ENCODE results near the gene FAM161B. TPM values are rescaled to one million over a fixed set of nuclear protein-coding genes. Genes with fewer than 3 reads are reported as not detected.
"Not testable (repeated sequence)": the region's sequence is repeated elsewhere in the genome, so short reads cannot be mapped to it uniquely, and the experiment has no call there.

FAM161B gene
- total and polyA plus RNA-seq, 2 of the 8 experiments (the other 6 are each of a cell fraction or from before 2014, with no cell fraction given), result 0.14 to 0.32 TPM

DNA sequence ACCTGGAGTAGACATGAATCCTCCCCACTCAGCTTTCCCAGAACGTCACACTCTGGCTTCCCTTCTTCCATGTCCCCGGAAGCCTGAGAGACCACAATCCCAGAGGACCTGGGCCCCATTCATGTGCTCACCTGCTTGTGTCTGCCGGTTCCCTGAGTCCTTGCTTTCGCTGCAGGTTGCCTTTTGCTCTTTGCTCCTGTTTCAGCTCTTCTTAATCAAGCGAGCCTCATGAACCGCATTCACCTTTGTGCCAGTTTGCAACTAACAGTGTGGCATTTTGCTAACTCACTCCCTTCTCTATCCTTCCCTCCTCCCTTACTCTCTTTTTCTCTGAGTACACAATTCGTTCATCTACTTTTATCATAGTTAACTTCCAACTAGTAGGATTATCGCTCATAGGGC lies 46.1 kb upstream of the FAM161B start (continued):
- TF ChIP-seq, protein P1, sequence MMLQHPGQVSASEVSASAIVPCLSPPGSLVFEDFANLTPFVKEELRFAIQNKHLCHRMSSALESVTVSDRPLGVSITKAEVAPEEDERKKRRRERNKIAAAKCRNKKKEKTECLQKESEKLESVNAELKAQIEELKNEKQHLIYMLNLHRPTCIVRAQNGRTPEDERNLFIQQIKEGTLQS (IDR thresholded peaks at IDR 0.05; ENCODE audit: insufficient read depth, low read depth, low read length), result no peak
- TF ChIP-seq HDAC2 (IDR thresholded peaks at IDR 0.05; ENCODE audit: borderline replicate concordance in 1 of 2, low read depth in 2 of 2, low read length in 2 of 2) (no peak), FOSL1 (IDR thresholded peaks at IDR 0.05; ENCODE audit: insufficient read depth, low read depth, low read length) (no peak), NANOG (IDR thresholded peaks at IDR 0.05; ENCODE audit: insufficient read depth, low read depth, low read length, poor library complexity, severe bottlenecking) (no peak), PHF8 (conservative IDR thresholded peaks at IDR 0.05; ENCODE audit: low read depth, low read length) (no peak)
- TF ChIP-seq, protein P2, sequence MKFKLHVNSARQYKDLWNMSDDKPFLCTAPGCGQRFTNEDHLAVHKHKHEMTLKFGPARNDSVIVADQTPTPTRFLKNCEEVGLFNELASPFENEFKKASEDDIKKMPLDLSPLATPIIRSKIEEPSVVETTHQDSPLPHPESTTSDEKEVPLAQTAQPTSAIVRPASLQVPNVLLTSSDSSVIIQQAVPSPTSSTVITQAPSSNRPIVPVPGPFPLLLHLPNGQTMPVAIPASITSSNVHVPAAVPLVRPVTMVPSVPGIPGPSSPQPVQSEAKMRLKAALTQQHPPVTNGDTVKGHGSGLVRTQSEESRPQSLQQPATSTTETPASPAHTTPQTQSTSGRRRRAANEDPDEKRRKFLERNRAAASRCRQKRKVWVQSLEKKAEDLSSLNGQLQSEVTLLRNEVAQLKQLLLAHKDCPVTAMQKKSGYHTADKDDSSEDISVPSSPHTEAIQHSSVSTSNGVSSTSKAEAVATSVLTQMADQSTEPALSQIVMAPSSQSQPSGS (IDR thresholded peaks at IDR 0.05; ENCODE audit: low read length), result no peak

DNA sequence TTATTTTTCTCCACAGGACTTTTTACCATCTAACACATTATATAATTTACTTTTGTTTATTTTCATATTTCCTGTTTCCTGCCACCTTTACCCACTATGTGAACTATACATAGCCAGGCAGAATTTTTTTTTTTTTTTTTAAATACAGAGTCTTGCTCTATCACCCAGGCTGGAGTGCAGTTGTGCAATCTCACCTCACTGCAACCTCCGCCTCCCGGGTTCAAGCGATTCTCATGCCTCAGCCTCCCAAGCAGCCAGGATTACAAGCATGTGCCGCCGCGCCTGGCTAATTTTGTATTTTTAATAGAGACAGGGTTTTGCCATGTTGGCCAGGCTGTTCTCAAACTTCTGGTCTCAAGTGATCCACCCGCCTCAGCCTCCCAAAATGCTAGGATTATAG lies 45.0 kb upstream of the FAM161B start:
- not testable (repeated sequence) for H3K79me1 ChIP-seq (ENCODE audit: low read depth, low read length); H3K79me2 ChIP-seq (ENCODE audit: control insufficient read depth in 1 of 2, insufficient read depth in 2 of 2, low read length in 2 of 2); FAIRE-seq; H2BK15ac ChIP-seq (ENCODE audit: low read length); H3K14ac ChIP-seq (ENCODE audit: insufficient read length); H3K4me1 ChIP-seq (replicated peaks in 1 of 4; ENCODE audit: control insufficient read depth in 3 of 4, insufficient read depth in 4 of 4, low read length in 3 of 4); H3K36me3 ChIP-seq (ENCODE audit: control insufficient read depth in 2 of 4, insufficient read depth in 4 of 4, low read length in 3 of 4); DNase-seq (ENCODE audit: low read depth in 1 of 2, low spot score in 2 of 2); H2BK120ac ChIP-seq (replicated peaks; ENCODE audit: low read depth, low read length); H4K20me1 ChIP-seq (replicated peaks in 1 of 2; ENCODE audit: control insufficient read depth in 1 of 2, insufficient read depth in 2 of 2, low read length in 2 of 2); H3K27me3 ChIP-seq (replicated peaks in 1 of 4; ENCODE audit: control insufficient read depth in 3 of 4, extremely low read depth in 1 of 4, insufficient read depth in 3 of 4, low read length in 3 of 4); H3K23ac ChIP-seq (ENCODE audit: insufficient read length); H3K9me3 ChIP-seq (ENCODE audit: insufficient read depth in 2 of 2, low read depth in 1 of 2, low read length in 1 of 2); H4K8ac ChIP-seq (ENCODE audit: extremely low read depth, insufficient read depth, low read length); H3K9ac ChIP-seq (replicated peaks in 1 of 4; ENCODE audit: extremely low read depth in 1 of 4, low read depth in 3 of 4, low read length in 3 of 4); H3K18ac ChIP-seq (ENCODE audit: extremely low read depth, low read length); H3K23me2 ChIP-seq (ENCODE audit: low read depth, low read length); H3K56ac ChIP-seq (replicated peaks; ENCODE audit: insufficient read length, low read depth, low read length); H3K4ac ChIP-seq (replicated peaks; ENCODE audit: insufficient read length, low read depth, low read length); H3K4me2 ChIP-seq (ENCODE audit: insufficient read depth in 1 of 2, low read depth in 2 of 2, low read length in 2 of 2); H4K5ac ChIP-seq (ENCODE audit: insufficient read length, low read depth, low read length); H3K27ac ChIP-seq (ENCODE audit: low read depth, low read length); H2BK5ac ChIP-seq (ENCODE audit: low read depth, low read length); H2AK5ac ChIP-seq (ENCODE audit: low read depth, low read length); H2BK20ac ChIP-seq (ENCODE audit: low read length); H2BK12ac ChIP-seq (ENCODE audit: low read depth, low read length); H3K4me3 ChIP-seq (ENCODE audit: extremely low read depth in 1 of 4, insufficient read depth in 2 of 4, low read depth in 3 of 4, low read length in 4 of 4); H2AFZ ChIP-seq (ENCODE audit: low read length); H4K91ac ChIP-seq (replicated peaks; ENCODE audit: insufficient read length, low read length)
- CTCF ChIA-PET (ENCODE audit: partially characterized antibody), result interaction anchor here (0.6 to 1.9 kb wide), 2 partner anchors 8 to 986 kb away, joined by 3 to 4 read pairs; no protein-coding TSS in a partner anchor
- WGBS, 2 experiments (ENCODE audit: extremely low coverage in 1 of 2, insufficient coverage in 1 of 2, insufficient read length in 1 of 2, insufficient replicate concordance in 2 of 2, low coverage in 1 of 2, low lambda C conversion rate in 2 of 2, missing lambda C conversion rate in 1 of 2), result 95% methylated on average over 7 of the region's 7 CpGs; no CpG with 5 or more reads in 1 of the 2 experiments
- POLR2A ChIA-PET (ENCODE audit: partially characterized antibody), result interaction anchor here (0.6 kb wide), 1 partner anchor 19 kb away, joined by 5 read pairs; no protein-coding TSS in a partner anchor
